GM19193 (cell line): Measurements from ENCODE around the gene RPE65.

Experiments
- POLR2A ChIP-seq: IDR thresholded peaks from 4 replicates; pipeline ENCODE4 v1.6.1; 2011; ENCODE audit not compliant: insufficient read depth, insufficient read length; ENCODE audit errors: extremely low read depth

RPE65 gene

DNA sequence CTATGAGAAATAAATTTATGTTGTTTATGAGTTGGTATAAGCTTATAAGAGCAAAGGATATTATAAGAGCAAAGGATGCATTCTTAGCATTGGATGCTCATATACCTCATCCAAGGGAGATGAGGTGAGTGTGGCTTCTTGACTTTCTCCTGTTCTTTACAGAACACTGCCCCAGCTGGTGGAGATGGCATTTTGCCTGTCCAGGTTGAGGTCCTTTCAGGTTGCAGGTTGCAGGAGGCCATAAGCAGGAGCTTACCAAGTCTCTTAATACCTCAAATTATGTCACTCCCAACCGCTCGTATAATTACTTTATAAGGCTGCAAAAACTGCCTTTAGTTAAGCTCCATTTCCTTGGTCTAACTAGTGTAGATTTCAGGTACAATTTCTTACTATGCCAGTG, 66.7 kb downstream of the RPE65 start:
- no peak for TF ChIP-seq POLR2A

DNA sequence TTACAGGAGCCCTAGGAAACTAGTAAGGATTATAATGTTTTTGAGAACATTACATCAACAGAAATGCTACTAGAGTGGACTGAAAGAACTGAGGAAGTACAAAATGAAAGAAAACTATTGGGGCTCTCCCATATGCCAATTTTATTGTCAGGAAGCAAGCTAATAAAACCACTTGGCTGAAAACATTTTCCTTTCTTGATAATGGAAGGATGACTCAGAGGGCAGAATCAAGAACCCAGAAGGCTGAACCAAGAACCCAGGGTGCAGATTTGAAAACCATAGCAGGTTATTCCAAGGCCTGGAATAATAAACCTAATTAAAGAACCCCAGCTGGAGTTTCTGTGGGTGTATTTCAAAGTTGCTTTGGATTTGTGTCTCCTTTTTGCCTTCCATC, 70.7 kb downstream of the RPE65 start:
- TF ChIP-seq POLR2A: no peak
